HG03066 (cell line): Measurements from ENCODE around the gene APEX2.
"Not testable (repeated sequence)": the region's sequence is repeated elsewhere in the genome, so short reads cannot be mapped to it uniquely, and the experiment has no call there.

Source experiments
- ATAC-seq: cut with Tn5 transposase; IDR thresholded peaks from one replicate; pipeline ENCODE4 v1.9.1; 2021; ENCODE audit warnings: low read depth; ENCODE audit not compliant: unreplicated experiment

The APEX2 gene, protein sequence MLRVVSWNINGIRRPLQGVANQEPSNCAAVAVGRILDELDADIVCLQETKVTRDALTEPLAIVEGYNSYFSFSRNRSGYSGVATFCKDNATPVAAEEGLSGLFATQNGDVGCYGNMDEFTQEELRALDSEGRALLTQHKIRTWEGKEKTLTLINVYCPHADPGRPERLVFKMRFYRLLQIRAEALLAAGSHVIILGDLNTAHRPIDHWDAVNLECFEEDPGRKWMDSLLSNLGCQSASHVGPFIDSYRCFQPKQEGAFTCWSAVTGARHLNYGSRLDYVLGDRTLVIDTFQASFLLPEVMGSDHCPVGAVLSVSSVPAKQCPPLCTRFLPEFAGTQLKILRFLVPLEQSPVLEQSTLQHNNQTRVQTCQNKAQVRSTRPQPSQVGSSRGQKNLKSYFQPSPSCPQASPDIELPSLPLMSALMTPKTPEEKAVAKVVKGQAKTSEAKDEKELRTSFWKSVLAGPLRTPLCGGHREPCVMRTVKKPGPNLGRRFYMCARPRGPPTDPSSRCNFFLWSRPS

DNA sequence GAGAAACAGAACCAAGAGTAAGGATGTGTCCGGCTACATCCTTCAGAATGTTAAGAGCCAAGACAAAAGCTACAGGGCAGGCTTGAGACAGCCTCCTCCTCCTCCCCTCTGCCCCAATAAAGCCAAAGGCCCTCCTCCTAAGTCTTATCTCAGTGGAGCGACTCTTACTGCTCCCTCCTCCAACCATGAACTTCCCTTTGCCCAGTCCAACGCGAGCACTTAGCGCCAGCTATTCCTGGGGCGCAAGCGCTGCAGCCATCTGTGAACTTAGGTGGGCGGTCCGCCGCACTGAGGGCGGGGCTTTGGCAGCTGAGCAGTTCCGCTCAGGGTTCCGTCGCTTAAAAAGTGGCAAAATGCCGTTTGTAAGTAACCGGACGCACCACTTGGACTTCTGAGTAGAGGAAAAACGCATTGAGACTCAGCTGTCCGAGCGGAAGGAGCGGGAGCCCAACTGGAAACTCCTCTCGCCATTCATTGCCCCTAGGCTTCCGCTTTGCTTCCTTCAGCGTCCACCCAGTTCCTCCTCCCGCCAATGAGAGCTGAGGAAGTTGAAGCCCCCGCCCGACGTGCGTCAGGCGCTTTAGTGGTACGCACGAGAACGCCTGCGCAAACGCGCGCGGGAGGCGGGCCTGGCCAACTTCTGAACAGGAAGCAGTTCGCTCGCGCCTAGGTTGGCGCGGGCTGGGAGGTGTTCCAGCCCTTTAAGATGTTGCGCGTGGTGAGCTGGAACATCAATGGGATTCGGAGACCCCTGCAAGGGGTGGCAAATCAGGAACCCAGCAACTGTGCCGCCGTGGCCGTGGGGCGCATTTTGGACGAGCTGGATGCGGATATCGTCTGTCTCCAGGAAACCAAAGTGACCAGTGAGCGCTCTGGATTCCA, at the start of gene APEX2:
Gene APEX2 (plus strand): TSS at position 647 of the 882 bp plus-strand sequence. CDS start 60 bp downstream, at position 707.
- ATAC-seq, result peak; percentile 88

DNA sequence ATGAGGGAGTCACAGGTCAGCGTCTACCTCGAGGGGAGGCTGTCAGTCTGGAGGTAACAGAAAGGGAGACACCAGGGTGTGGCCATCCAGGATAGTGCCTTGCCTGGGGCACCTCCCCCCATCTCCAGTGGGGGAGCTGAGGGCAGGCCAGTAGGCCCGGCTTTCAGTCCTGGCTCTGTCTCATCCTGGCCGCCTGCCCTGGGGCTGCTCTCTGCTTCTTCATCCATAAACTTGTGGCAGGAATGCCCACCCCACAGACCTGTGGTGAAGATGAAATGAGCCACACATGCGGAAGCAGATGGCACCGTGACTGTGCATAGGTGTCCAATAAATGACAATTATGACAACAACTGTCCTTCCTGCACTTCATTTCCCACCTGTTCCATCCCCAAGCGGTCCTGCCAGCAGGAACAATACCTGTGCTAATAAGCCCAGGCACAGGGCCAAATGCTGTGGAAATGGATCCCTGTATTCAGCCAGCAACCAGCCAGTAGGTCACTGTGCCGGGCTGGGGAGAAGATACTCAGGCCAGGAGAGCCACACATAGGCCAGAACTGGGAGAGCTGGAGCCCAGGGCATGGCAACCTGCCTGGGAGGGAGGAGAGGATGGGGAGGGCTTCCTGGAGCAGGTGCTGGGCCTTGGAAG, 49.3 kb upstream of the APEX2 start:
- no peak for ATAC-seq

DNA sequence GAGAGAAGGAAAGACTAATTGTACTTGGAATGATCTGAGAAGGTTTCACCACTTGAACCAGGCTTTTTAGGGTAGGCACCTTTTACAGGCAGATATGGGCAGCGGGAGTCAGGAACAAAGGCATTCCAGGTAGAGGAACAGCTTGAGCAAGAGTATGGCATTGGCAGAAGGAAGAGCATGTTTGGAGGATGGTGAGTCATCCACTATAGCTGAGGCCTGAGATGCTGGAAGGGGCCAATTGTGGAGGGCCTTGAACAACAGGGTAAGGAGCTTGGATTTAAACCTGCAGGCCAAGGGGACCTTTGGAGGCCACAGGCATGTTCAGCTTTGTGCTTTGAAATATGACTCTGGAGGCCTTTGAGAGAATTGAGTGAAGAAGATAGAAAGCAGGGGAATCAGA, 38.4 kb upstream of the APEX2 start:
- ATAC-seq, result no peak

DNA sequence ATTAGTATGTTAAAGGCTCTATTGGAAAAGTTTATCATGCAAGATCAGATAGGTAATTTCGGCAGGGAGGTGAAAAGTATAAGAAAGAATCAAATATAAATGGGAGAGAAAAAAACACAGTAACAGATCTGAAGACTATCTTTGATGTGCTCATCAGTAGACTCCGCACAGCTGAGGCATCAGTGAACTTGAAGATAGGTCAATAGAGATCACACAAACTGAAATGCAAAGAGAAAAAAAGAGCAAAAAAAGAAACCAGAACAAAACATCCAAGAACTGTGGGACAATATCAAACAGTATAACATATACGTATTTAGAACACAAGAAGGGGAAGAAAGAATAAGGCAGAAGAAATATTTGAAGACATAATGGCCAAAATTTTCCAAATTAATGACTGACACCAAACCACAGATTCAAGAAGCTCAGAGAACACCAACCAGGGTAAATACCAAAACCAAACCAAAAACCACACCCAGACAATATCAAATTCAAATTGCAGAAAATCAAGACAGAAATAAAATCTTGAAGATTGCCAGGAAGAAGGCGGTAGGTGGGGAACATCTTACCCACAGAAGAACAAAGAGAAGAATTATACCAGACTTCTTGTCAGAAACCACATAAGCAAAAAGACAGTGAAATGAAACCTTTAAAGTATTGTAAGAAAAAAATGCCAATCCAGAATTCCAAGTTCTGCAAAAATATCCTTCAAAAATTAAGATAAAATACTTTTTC, 35.2 kb upstream of the APEX2 start:
- no peak for ATAC-seq

DNA sequence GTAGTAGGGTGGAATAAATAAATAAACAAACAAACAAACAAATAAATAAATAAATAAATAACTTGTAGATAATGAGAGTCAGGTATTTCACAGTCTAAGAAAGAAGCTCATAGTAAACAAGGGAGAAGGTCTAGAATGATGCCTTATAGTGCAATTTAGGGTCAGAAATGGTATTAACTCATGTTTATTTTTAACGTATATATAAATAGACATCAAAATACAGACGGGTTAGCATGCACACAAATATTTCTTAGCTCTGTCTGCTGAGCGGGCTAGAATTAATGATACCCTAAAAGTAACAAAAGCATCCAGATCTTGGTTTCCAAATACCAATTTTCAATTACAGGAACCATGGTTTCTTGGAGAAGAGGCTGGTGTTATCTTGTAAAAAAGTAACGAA, 22.8 kb upstream of the APEX2 start:
- no peak for ATAC-seq

DNA sequence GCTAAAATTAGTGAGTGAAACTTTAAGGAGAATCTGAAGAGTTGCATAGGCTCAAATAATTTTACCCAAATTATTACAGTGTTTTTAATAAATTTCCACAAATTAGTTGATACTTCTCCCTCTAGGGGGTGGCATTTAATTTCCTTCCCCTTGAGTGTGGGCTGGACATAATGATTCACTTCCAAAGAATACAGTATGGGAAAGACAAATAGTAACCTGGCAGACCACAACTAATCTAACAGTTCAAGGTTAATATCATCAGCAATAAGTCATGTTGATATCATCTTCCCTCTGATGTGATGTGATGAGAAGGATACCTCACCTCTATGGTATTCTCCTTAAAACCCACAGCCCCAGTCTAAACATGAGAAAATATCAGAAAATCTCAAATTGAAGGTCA, 21.7 kb upstream of the APEX2 start:
- no peak for ATAC-seq

DNA sequence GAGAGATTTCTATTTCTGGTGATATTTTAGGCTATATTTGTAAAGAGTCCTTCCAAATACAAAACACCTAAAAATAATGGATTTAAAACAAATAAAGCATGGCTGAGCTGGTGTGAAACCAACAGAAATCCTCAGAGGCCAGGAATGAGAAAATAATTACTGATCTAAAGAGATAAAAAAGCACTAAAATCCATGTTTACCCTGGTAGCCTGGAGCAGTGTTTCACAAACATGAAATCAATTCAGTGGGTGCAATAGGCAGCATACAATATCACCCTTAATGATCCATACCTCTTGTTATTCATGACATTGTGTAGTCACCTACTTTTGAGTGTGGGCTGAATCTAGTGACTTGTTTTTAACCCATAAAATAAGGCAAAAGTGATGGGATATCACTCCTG, 20.7 kb upstream of the APEX2 start:
- ATAC-seq, result no peak

DNA sequence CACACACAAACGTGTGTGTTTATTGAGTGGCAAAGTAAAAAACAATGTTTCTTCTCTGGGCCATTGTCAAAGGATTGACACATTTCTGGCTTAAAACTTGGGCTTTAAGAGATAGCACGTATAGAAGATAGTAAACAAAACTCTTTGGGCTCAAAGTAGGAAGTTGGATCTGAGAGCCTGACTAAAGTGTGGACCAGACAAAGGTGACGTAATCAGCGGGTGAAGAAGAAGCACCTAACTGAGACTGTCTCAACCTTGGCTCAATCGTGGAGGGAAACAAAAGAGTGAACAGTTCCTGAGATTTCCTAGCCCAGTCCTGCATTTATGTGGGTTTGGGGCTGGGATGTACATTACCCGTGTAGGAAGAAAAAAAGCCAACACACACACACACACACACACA, 19.8 kb upstream of the APEX2 start:
- ATAC-seq, result no peak

DNA sequence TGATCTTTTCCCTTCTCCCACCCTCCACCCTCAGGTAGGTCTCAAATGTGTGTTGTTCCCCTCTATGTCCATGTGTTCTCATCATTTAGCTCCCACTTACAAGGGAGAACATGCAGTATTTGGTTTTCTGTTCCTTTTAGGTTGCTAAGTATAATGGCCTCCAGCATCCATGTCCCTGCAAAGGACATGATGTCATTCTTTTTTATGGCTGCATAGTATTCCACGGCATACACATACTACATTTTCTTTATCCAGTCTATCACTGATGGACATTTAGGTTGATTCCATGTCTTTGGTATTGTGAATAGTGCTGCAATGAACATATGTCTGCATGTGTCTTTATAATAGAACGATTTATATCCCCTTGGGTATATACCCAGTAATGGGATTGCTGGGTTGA, 16.9 kb upstream of the APEX2 start:
- ATAC-seq, result not testable (repeated sequence)

DNA sequence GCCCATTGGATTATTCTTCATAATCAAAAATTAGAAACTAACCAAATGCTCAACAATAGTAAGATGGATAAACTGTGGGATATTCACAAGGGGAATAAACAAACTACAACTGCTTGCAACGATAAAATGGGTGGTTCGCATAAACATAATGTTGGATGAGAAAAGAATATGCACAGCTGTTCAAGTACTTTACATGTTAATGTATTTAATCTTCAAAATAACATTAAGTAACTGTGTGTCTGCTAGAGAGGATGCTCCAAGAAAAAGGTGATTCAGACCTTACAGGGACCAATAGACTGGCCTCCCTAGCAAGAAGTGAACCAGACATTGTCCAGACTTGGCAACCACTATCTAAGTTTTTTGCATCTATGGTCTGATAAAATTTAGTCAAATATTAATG, 8.5 kb upstream of the APEX2 start:
- no peak for ATAC-seq

DNA sequence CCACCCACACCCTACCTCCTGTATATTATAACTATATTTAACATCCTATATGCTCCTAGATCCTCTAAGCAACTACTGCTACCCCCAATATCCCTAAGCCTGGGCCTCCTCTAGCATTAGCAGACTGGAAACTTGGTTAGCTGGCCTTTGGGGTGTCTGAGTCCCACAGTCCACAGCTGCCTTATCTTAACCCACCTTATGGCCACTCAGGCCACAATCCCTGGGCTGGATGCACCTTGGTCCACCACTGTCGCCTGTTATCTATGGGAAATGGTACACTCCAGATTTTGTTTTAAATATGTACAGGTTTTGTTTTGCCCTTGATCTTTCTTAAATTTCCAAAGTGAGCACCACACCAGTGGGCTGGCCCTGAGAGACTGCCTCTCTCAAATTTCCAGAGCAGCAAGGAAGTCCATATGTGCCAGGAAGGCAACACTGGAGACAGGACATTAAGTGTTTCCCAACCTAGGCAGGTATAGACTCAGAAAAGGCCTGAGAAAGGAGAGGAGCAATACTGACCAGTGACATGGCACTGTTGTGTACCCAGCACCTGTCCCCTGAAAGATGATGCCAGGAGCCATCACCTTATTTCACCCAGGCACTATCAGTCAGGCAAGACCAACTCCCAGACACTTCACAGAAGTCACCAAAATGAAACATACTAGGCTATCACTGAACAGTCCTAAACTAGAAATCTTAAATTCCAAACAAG, 7.1 kb upstream of the APEX2 start:
- ATAC-seq, result no peak

DNA sequence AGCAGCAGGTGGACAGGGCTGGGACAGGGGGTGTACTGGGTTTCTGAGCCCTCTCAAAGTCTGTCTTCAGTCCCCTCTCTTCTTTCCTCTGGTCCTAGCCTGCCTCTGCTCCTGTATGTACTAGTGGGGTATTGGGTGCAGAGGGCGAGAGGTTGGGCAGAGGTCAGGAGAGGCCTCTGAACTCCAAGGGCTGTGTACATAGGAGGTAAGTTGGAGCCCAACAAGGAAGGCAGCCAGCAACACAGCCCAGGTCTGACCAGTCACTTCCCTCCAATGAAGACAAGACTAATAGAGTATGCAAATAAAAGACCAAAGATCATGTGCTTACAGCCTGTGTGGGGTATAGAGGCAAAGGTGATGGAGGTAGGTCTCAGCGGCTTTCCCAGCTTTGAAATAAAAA, 6.1 kb upstream of the APEX2 start, which contains the start of gene PFKFB1:
Gene PFKFB1 (minus strand): TSS at position 90 of the 400 bp plus-strand sequence. CDS start 181 bp downstream, outside the sequence.
- no peak for ATAC-seq

DNA sequence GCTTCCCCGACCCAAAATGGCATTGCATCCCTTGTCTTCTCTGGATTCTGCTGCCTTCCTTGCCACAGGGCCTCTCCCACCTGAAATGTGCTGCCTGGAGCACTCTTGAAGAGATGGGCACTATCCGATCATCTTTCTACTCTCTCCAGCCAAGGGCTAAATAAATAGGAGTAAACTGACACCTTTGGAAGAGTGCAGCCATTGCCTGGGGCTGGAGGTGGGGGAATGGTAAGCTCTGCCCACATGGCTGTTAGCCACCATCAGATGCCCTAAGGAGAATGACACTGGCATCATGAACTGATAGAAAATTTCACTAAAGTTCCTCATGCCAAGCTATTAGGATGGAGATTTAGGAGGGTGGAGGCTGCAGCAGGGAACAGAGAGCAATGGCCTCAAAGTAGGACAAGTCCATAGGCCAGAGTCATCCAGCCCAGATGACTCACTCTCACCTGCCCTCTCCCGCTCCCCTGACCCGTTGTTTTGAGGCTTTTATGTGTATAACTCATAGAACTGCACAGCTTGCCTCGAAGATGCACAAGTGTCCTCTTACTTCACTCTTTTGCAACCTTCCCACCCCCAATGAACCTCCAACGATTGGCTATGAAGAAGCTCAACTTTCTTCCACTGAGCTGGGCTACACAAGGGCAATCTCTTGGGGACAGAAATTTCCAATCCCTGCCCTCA, 5.4 kb upstream of the APEX2 start:
- ATAC-seq, result no peak

DNA sequence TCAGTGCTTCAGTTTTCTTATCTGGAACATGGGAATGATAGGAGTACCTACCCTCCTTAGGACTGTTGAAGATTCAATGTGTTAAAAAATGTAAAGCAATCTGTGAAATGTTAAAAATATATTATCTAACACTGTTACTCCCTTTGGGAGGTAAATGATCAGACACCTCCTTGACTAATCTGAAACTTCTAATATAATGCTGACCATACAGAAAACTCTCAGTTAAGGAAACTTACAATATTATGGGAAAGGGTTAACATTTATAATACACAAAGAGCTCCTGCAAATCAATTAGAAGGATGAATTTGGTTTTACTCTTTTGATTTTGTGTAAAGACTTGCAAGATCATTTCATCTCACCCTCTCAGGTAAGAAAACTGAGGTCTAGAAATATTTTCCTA, 4.5 kb upstream of the APEX2 start:
- no peak for ATAC-seq

DNA sequence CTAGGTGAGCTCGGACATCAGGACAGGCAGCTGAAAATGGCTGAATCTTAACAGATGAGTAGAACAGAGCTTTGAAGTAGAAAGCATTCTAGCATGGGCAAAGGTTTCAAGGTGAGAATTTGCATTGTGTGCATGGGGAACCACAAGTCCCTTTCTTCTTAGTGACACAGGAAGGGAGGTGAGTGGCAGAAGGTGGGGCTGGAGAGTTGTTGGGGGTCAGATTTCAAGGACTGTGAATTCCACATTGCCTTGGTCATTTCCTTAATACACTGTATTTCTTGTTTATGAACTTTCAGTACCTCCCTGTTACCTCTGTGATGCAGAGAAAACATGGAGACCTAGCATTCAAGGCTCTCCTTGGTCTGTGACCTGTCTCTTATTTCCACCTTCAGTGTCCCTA, 4.1 kb downstream of the APEX2 start:
- ATAC-seq, result no peak

DNA sequence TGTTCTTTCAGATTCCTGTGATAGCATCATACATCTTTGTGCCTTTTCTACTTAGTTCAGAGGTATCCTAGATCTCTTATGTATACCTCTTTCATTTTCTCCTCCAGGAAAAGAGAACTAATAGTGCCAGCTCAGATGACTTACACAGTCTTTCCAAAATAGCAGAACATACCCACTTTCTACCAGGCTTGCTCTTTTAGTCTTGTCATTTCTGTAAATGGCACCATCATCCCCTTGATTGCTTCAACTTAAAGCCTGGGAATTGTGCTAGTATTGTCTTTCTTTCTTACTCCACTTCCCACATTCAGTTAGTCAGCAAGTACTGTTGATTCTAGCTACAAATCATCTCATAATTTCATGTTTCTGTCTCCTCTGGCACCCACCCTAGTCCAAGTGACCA, 5.1 kb downstream of the APEX2 start:
- no peak for ATAC-seq

DNA sequence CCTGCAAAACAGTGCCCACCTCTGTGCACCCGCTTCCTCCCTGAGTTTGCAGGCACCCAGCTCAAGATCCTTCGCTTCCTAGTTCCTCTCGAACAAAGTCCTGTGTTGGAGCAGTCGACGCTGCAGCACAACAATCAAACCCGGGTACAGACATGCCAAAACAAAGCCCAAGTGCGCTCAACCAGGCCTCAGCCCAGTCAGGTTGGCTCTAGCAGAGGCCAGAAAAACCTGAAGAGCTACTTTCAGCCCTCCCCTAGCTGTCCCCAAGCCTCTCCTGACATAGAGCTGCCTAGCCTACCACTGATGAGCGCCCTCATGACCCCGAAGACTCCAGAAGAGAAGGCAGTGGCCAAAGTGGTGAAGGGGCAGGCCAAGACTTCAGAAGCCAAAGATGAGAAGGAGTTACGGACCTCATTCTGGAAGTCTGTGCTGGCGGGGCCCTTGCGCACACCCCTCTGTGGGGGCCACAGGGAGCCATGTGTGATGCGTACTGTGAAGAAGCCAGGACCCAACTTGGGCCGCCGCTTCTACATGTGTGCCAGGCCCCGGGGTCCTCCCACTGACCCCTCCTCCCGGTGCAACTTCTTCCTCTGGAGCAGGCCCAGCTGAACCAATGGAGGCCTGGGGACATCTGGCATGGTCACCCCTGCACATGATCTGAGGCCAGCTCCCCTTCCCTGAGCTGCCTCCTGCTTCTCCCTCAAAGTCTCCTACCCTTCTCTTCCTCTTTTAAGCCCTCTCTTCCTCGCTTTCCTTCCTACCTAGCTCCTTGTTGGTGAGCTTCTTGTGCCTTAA, 6.9 kb downstream of the APEX2 start:
- ATAC-seq, result no peak

DNA sequence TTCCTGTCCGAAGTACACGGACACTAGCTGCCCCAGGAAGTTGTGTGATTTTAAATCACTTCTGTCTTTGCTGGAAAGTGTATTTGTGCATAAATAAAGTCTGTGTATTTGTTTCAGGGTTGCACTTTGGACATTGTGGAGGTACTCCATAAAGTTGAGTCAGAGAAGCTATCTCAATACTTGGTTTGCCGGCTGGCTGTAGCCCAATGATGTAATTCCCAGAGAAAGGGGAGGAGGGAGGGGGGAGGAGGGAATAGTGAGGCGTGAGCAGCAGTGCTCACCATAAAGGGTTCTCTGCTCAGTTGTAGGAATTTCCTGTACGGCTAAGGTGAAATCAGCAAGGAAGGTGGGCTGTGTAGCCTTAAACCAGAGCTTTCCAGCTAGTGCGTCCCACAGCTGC, 7.5 kb downstream of the APEX2 start:
- ATAC-seq, result no peak
